HG02973 (cell line): ENCODE data around the gene ZDHHC11B.
"Not testable (repeated sequence)": the region's sequence is repeated elsewhere in the genome, so short reads cannot be mapped to it uniquely, and the experiment has no call there.

Experiments used
- ATAC-seq: cut with Tn5 transposase; IDR thresholded peaks from one replicate; pipeline ENCODE4 v1.9.1; 2021; ENCODE audit warnings: moderate library complexity; ENCODE audit not compliant: unreplicated experiment

Gene ZDHHC11B

DNA sequence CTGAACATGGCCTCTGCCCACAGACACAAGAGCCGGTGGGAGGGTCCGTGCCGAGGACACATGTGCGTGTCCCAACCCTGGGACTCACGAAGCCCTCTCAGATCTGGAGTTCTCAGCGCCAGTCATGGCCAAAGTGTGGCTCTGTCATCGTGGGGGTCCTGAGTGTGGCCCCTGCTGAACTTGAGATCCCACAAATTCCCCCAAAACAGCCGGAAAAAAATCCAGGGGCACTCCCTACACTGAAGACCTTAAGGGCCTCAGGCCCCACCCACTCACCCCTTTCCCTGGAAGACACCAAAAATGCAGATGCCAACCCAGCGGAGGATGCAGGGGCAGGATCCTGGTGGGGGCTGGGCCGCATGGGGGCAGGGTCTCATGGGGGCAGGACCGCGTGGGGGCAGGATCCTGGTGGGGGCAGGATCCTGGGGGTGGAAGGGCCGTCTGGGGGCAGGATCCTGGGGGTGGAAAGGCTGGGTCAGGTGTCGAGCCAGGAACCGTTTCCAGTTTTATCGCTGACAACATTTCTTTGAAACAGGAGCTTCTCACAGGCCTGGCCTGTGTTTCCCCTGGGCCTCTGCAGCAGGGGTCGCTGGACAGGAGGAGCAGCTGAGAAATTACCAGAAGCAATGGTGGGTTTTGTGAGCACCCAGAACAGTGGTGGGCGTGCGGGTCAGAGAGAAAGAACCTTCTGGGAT, 13.3 kb downstream of the ZDHHC11B start:
- not testable (repeated sequence) for ATAC-seq

DNA sequence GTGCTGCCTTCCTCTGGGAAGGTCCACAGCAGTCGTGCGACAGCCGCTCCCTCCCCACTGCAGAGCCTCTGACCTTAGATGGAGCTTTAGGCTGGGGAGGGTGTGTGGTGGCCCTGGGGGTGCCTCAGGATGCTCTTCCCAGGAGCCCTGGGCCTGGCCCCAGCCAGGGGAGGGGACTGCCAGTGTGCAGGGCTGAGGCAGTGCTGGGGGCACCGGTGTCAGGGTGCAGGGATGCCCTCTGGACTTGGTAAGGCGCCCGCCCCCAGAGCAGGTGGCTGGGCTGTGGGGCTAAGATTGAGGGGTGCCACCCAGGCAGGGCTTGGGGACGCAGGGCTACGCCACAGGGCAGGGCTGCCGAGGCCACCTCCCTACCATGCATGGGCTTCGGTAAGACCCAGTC, 13.9 kb downstream of the ZDHHC11B start:
- ATAC-seq: not testable (repeated sequence)

DNA sequence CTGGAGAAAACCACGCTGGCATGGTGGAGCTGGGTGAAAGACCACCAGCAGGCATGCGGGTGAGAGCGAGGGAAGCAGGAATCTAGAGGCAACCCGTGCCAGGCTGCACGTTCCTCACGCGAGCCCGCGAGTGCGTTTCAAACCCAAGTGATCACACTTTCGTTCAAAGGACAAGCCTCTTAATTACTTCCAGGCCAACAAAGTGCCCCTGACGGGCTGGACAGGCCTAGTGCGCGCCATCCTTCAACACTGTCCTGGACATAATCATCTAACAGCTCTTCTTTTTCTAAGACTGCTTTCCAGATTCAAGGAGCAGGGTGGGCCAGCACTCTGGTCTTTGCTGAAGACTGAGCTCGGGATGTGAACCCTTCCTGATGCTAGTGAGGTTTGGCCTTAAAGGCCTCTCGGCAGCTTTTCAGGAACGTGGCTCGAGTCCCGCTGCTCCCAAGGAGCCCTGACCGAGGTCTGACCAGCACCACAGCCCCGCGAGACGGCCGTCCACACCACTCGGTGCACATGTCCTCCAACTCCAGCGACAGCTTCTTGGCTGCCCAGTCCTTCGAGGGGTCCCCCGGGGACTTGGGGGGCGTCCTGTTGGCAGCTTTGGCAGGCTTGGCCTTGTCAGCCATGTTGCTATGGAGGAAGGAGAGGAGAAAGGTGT, 14.9 kb downstream of the ZDHHC11B start:
- not testable (repeated sequence) for ATAC-seq

DNA sequence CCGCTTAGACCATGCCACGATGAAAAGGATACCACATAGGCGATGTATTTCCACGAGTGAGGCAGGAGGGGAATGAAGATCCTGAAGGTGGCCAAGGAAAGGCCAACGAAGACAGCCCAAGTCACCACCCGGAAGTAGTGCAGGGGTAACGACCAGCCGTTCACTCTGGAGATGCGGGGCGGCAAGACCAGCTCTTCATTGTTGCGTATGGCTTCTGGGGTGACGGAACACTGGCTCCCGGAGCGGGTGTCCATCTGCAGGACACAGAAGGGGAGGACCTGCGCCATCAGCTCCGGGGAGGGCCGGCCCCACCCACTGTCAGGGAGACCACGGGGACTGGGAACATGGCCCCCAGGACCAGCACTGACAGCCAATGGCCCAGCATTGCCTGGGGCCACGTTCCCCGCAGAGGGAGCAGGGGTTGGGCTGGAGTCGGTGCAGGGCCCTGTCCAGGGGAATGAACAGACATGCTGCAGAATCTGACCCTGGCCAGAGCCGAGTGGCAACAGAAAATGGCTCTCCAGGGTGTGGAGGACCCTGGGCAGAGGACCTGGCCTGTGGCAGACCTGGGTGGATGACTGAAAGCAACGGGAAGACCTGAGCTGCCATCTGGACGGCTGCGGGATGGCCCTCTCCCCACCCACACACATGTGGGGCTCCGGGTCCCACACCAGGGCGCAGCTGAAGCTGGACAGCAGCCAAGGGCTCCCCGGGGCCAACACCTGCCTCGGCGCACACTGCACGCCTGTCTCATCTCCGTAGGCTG, 17.7 kb downstream of the ZDHHC11B start:
- no peak for ATAC-seq

DNA sequence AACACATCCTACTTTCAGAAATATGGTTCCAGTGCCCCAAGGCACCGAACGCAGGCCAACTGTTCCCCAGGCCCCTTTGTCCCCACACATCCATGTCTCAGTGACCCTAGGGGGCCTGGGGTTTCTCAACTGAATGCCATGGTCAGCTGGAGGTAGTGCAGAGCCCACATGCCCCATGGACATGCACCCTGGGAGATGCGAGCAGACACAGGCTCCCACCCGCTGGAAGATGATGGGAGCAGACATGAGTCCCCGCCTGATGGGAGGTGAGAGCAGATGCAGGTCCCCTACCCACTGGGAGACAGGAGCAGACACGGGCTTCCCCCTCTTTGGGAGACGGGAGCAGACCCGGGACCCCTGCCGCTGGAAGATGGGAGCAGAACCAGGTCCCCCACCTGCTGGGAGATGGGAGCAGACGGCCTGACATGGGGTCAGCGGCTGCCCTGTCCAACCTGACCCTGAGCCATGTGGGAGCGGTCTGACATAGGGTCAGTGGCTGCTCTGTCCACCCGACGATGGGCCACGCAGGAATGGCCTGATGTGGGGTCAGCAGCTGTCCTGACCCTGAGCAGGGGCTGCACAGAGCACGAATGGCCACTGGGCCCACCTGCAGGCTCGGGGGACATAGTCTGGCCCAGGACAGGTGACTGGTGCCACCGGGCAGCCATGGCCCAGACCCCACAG, 18.4 kb downstream of the ZDHHC11B start:
- no peak for ATAC-seq

DNA sequence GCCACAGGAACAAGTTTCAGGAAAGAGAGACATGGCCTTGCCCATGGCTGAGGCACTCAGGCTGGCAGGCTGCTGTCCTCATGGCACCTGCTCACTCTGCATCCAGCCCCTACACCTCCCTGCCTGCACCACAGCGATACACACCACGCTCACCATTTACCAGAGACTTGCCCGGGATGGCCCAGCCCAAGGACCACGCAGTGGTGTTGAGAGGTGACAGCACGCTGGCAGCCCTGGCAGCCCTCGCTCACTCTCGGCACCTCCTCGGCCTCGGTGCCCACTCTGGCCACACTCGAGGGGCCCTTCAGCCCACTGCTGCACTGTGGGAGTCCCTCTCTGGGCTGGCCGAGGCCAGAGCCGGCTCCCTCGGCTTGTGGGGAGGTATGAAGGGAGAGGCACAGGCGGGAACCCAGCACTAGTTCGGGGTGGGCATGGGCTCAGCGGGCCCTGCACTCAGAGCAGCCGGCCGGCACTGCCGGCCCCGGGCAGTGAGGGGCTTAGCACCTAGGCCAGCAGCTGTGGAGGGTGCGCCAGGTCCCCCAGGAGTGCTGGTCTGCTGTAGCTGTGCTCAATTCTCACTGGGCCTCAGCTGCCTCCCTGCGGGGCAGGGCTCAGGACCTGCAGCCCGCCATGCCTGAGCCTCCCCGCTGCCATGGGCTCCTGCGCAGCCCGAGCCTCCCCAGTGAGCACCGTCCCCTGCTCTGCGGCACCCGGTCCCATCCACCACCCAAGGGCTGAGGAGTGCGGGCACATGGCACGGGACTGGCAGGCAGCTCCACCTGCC, 20.3 kb downstream of the ZDHHC11B start:
- no peak for ATAC-seq

DNA sequence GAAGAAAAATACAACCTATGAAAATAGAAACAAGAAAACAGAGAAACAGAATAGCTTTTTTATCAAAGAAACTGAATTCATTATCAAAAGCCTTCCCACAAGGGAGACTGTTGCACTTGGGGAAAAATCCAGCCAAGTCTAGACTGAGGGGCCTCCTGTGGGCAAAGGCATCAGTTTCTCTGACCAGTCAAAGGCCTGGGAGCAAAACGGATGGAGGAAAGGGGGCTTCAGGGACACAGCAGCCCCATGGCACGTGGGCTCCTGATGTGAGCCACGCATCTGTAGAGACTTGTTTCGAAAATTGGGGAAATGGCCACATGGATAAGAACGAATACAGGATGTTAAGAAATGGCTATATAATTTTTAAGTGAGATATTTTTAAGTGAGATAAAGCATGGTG, 21.1 kb downstream of the ZDHHC11B start:
- no peak for ATAC-seq

DNA sequence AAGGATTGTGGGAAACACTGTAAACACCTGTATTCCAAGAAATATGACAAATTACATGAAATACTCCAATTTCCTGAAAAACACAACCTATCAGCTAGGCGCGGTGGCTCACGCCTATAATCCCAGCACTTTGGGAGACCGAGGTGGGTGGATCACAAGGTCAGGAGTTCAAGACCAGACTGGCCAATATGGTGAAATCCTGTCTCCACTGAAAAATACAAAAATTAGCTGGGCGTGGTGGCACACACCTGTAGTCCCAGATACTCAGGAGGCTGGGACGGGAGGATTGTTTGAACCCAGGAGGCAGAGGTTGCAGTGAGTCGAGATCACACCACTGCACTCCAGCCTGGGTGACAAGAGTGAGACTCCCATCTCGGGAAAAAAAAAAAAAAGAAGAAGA, 21.5 kb downstream of the ZDHHC11B start:
- ATAC-seq: not testable (repeated sequence)

DNA sequence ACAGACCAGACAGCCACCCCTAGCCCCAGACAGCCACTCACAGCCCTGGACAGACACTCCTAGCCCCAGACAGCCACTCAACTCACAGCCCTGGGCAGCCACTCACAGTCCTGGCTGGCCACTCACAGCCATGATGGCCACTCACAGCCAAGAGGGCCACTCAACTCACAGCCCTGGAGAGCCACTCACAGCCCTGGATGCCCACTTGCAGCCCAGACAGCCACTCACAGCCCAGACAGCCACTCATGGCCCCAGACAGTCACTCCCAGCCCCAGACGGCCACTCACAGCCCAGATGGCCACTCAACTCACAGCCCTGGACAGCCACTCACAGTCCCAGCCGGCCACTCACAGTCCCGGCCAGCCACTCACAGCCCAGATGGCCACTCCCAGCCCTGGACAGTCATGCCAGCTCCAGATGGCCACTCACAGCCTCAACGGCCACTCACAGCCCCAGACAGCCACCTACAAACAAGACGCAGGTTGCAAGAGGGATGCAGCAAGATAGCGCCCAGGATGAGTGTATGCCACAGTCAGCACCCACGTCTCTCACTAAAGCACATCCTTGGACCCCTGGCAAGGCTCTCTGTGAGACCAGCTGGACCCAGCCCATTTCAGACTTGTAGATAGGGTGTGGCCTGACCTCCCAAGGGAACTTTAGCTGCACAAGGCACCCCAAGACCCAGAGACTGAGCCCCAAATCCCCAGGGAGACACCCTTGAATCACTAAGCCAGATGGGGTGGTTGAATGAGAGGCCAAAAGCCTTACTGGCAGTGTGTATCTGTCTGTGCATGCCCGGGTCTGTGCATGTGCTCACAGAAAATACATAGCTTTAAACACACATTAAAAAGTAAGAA, 22.4 kb downstream of the ZDHHC11B start:
- no peak for ATAC-seq

DNA sequence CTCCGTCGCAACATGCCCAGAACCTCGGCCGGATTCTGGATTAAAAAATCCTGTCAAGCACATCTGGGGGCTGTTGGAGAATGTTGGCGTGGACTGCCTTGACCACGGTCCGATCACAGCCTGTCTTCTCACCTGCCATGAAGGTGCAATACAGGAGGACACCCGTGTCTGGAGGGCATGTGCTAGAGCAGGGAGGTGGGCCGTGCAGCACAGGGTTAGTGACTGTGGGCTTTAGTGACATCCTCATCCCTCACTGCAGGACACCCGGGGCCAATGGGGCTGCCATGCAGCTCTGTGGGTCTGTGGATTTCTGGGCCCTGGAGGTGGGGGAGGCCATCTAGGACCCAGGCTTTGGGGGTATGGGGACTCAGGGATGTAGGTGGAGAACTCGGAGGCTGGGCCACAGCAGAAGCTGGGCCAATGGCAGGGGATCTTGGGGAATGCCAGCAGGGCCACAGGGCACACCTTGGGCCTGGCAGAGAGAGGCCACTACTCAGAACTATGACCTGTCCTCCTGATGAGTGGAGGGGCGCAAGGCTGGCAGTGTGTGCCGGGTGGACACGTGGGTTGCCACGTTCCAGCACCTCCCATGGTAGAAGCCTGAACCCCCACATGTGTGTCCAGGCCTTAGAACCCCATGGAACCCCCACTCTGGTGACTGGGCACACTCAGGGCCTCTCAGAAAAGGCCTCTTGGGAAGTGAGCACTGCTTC, 23.3 kb downstream of the ZDHHC11B start:
- no peak for ATAC-seq

DNA sequence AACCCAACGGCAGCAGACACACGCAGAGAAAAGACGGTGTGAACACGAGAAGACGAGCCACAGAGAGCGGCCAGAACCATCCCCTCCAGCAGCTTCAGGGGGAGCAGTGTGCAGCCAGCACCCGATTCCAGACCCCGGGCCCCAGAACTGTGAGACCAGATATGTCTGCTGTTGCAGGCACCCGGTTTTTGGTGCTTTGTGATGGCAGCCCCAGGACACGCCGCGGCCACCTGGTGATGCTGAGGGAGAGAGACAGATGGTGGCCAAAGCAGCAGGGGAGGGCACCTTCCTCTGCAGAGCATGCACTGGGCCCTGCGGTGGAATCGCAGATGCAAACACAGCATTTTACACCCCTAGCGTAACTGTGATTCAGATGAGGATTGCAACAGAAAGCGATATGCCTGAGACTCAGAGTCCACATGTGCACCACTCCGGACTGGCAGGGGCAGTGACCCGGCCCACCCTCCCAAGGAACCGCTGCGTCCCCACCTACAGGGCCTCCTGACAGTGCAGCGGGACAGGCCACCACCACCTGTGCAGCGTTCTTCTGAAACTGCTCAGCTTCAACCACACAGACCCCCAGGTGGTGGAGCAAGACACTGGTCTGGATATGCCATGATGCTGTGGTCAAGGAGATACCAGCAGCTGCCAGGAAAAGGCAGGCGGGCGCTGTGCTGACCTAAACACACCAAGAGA, 24.0 kb downstream of the ZDHHC11B start:
- ATAC-seq: no peak

DNA sequence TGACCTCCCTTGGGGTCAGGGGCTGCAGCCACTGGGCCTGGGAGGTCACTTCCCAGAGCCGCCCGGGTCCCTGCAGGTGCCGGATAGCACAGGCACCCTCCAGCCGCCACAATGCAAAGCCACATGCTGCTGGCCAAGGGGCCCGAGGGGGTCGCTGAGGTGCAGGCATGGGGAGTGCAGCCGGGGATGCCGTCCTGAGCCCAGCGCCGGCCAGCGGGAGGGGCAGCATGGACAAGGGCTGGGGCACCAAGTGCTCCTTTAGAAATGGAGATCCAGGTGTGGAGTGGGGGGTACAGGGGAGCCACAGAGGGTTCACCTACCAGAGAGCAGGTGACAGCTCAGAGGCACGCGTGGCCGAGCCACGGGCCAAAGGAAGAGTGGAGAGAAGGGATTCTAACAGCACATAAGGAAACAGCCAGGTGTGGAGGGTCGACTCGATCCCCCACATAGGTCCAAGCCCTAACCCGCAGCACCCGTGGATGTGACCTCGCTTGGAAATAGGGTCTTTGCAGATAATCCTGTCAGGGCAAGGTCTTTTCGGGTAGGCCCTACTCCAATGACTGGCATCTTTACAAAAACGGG, 24.7 kb downstream of the ZDHHC11B start:
- no peak for ATAC-seq

DNA sequence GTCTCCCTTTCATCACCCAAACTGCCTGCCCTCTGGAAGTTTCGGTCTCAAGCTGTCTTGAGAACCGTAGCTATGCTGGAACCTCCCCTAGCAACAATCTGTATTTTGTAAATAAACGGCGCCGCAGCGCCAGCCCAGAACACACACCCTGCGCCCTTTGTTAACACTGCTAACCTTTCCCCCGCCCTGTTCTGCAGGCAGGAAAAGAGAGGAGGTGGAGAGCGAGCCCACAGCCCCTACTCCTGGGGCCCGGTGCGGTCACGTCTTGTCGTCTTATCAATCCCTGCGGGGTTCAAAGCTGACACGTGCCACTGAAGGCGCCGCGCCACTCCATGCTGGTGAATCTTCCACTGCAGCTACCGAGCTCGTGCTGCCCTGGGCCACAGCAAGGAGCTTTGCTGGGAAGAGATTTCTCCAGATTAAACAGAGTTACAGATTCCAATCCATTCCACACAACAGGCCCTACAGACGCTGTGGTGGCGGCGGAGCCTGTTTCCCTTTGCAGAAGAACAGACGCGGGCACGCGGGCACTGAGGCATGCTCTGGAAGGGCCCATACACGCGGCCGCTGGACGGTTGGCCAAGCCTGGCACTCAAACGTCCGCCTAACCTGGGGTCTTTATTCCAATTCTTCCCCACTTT, 25.3 kb downstream of the ZDHHC11B start:
- no peak for ATAC-seq

DNA sequence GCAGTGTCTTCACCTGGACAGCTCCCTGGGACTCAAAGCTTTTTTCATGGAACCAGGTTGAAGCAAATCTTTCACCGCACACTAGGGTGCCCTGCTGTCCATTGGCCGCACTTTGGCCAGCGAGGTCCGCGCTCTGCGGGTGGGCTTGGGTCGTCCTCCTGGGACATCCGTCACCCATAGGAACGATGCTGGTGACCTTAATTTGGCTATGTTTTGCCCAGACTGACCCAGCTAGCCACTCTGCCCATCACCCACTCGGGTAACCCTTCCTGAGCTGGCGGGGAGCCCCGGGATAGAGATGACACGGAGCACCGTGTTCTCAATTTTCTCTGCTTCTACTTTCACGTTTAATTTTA, 25.9 kb downstream of the ZDHHC11B start:
- ATAC-seq: no peak

DNA sequence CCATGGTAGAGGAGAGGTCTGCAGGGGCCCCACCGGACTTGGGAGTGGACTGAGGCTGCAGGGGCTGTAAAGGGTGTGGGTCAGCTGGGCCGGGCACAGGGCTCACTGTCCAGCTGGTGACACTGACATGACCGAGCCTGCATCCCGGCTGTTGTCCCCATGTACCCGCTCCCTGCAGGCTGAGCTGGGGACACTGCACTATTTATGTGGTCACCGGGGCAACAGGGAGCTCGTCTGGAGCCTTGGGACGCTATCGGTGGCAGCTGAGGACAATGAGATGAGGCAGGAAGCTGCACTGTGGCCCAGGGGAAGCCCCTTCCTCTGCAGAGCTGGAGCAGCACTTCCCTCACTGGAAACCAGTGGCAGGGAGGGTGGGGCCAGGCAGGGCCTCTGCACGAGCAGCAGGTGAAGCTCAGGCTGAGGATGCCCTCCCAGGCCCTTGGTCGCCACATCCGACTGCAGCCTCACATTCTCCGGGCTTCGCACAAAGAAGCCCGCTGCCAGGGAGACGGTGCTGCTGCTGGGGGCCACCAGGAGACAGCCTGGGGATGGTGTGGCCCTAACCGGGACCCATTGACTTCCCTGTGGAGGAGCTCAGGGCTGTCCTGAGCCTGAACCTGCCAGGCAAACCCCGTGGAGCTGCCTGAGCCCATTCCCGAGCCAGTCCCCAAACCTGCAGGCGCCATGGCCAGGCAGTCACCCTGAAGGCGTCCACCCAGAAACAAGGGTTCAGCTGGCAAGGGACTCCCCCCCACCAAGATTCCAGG, 26.4 kb downstream of the ZDHHC11B start:
- no peak for ATAC-seq

DNA sequence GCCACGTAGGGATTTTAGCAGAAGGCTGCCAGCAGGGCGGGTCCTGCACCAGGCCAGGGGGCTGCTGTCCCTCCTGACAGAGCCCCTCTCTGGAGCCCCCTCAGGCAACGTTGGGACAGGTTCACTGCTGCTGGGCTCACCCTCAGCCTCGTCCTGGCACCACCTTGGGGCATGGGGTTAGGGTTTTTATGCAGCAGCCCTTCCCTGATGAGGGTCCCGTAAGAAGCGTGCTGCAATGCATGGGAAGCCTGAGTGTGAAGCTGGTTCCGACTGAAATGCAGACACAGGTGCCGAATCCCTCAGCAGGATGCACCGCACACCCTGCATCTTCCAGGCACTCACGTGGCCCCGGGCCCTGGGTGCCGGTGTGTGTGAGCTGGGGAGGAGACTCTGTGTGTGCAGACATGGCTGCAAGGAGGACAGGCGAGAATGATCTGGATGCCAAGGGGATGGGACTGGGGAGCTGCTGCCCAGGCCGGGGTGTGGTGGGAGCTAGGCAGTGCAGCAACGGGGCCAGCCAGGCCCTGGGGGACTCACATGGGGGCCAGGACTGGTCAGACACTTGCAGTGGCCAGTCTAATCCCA, 27.1 kb downstream of the ZDHHC11B start:
- no peak for ATAC-seq
